Placental pericyte (primary cell): ENCODE data around the gene MAGEC2. TPM values are rescaled to one million over a fixed set of nuclear protein-coding genes. Genes with fewer than 3 reads are reported as not detected.

Source experiments
- total RNA-seq: library from RNA; depleted of rRNA; stranded (reverse); fragments of >200 nt; gene quantifications from 2 replicates; pipeline ENCODE4 v1.2.3, GENCODE V29; 2012

Gene MAGEC2
- not detected in 2 replicates for total RNA-seq

GRCh38 chrX:142204522-142205433 is at the start of gene MAGEC2:
Gene MAGEC2 (minus strand): TSS chrX:142205290. CDS start chrX:142203987, 1,303 bp downstream.

